EH (cell line): Measurements from ENCODE around the gene DIP2C.

Experiments used
- DNase-seq: peaks from one replicate; pipeline ENCODE4 v3.0.0-alpha.2; 2015; ENCODE audit warnings: low read depth

Gene DIP2C

DNA sequence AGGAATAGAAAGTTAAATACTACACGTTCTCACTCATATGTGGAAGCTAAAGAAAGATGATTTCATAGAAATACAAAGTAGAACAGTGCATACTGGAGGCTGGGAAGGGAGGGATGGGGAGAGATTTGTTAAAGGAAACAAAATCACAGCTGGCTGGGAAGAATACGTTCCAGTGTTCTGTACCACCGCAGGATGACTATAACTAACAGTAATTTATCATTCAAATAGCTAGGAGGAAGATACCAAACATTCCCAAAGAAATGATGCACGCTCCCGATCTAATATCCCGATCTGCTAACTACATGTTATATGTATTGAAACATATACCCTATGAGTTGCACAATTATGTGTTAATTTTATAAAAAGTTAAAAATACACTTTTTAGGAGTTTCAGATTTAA is 391.9 kb downstream of the DIP2C start:
- DNase-seq, result peak; percentile 69

DNA sequence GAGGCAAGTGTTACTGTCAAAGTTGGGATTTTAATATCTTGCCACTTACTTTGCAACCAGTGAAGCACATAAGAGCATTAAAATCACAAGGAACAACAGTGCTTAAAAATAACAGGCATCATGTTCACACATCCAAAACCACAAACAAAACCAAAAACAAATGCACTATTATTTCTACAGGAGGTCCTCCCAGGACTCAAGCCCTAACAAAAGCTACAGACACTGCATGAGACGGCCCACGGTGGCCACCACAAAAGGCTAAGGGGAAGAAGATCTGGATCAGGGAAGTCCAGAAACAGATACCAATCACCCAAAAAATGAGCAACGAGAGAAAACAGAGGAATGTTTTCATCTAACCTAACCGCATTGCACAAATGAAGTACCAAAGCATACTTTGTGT is 395.8 kb downstream of the DIP2C start:
- peak; percentile 12 for DNase-seq

DNA sequence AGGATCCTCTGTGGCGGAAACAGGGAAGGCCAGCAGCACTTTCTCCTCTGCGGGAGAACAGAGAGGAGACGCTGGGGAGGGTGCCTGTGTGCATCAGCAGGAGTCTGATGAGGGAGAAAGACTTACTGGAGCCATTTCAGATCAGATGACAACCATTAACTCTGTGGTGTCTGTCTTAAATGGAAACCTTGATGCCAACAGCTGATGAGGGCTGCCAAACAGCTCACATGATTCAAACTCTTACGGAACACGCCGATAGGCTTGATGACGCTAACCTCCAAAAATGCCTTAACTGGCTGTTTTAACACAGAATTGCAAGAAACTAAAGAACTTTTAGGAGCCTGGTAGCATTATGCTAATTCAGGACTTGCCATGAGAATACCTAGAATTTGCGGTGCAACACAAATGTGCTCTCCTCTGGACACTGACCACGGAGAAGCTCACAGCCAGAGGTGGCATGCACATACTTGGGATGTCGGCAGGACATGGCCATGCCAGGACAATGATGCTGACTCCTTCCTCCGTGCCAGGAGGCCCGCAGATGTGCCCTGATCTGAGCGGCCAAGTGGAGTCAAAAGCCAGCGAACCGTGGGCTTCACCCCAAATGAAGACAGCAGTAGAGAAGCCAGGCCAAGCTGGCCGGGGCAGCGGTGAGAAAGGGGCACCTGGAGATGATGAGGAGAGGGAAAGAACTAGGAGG is 399.3 kb downstream of the DIP2C start:
- no peak for DNase-seq

DNA sequence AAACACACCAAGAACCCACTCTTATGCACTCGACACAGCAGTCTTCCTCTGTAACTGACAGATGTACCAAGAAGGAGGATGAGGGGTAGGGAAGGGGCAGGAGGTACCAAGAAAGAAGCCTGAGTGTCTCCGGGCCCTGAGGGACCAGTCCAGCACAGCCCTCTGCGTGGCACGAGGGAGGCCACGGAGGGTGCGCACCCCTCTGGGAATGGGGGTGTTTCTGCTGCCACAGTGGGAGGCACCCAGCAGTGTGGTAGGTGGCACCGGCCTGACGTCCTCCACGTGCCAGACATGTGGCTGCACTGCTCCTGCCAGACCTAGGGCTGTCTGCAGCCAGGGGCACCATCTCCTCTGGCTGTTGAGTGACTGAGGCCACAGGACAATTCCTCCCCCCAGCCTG is 399.9 kb downstream of the DIP2C start:
- no peak for DNase-seq

DNA sequence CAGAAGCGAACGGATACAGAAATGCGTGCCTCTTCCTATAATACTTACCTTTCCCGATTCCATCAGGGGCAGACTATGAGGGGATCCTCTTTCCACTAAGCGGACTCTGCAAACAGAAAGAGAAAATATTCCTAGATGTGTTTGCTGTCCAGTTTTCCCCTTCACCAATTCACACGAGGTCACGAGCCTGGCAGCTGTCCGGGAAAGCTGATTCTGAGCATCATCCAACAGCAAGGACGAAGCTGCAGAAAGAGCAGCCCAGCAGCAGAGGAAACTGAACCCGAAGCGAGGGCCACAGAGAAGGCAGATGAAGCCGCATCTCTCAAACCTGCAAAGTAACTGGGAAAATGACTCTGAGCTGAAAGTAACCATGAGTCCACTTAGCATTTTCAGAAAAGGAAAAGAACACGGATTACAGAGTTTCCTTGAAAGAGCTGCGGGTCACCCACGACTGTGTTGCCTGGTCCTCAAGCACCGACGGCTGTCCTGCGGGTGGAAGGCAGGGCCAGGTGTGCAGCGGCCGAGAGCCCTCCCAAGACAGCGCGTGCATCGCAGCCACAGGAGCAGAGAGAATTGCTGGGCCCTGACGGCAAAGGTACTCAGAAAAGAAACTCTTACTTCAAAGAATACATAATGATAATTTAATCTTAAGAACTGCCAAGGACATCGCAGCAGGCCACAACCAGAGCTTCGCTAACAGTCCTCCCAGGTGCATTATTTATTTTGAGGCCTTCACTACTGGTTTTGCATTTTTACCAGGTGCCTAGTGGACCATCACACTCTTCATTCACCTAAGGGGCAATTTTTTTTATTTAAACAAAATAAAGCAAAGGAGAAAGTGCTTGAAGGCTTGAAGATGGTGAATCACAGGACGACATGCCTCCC is 400.9 kb downstream of the DIP2C start:
- no peak for DNase-seq

DNA sequence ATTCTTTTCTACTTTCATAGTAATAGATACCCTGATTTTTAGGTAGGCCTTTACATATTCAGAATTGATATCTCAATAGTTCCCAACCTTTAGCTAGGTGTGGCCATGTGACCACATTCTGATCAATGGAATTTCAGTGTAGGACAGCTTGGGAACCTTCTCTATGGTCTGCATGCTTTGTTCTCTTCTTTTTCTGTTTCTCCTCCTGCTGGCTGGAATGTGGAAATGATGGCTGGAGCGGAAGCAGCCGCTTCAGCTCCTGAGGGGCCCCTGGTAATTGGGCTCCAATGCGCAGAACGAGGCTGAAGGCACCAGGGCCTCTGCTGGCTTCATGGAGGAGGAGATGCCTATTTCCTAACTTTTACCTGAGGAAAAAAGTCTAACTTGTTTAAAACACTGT is 401.7 kb downstream of the DIP2C start:
- peak; percentile 35 for DNase-seq

DNA sequence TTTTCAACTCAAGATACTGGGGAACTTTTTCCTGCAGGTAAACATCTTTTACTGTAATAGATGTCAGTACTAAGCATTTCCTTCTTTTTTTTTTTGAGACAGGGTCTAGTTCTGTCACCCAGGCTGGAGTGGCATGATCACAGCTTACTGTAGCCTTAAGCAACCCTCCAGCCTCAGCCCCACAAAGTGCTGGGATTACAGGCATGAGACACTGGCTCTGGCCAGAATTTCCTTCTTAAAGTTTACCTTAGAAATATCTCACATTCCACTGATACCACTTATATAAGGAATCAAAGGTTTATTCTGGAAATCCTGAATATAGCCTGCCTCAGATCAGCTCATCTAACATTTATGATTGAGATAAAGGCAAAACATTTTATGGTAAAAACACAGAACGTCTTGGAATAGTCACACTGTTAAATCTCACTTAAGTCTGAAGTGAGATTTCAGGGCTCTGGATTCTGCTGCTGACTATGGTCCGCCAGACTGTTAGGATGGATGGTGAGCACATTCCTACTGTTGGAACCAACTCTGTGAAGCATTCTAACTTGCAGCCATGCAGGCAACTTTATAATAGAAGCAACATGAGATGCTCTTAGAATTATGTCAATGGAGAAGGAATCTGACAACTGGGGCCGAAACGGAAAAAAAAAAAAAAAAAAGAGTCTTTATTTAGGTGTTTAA is 402.3 kb downstream of the DIP2C start:
- peak; percentile 68 for DNase-seq

DNA sequence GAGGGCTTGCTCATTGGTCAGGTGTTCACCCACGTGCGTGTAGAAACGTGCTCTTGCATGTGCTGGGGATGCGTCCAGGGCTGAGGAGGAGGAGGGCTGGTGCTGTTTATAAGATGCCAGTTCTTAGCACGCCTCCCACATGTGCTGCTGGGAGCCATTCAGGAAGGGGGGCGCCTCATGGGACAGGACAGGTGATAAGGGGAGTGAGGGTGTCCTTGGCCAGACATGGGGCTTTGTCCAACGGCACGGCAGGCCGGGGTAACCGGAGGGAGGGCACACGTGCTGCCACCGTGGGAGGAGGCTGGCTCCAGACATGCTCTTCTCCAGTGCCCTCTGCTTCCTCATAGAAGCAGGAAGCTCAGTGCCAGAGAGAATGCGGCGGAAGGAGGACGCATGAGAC is 404.3 kb downstream of the DIP2C start:
- no peak for DNase-seq

DNA sequence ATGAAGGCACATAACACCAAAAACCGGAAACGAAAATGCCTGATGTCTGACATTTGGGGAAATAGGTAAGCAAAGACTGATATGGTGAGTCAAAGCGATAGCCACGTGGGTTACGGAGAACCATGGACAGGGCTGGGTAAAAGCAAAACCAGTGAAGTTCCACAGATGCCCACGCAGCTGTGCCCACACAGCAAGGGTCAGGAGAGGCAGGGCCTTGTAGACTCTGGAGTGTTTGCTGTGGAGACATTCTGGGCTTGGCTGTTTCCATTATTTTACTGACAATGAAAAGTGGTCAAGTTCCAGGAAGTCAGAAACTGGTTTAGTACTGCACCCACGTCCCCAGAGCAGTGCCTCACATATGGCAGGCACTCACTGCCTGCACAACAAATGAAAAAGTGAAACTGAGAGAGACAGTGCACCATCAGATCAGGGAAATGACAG is 405.5 kb downstream of the DIP2C start:
- DNase-seq, result no peak

DNA sequence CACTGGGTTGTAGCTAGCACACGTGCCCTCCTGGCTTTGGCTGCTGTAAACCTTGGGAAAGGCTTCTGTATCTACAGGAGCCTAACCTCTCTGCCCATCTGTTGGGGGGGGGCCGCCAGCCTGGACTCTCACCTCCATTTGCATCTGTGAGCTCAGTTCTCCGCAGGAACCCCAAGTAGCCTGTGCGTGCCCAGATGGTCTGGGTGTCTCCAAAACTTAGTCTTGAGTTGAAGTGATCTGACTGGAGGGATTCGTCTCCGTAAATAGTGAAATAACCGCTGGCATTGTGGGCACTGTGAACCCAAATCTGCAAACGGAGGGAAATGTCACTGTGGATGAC is 406.4 kb downstream of the DIP2C start:
- DNase-seq, result no peak

DNA sequence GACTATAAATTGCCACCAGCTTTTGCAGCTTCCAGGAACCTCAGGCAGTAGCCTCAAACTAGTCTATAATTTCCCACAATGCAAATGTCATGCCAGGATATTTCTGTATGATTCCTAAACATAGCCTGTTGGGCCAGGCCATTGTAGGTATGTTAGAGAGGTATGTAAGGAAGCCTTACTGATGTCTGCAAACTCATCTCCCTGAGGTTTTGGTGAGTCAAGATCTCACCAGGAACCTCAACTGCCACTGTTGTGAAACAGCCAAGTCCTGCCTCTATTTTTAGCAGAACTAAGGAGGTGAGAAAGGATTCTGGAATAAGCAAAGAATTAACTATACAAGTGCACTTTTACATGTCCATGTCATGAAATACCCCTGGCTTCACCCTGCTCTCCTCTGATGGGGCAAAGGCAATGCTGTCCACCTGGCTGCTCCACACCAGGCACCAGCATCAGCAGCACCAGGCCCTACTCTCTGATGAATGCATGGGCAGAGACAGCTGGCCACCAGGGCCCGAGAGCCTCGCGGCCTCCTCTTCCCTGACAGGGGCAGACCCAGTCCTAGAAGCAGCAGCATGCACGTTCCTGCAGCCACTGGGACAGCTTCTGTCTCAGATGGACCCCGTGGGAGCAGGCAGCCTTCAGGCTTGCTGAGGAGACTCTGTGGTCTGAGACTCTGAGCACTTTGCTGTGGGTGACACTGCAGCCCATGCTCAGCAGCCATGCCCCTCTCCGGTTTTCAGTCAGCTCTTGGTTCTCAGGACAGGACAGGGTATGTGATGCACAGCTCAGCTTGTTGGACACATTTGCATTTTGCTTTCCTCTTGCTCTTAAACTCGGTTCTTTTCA is 407.0 kb downstream of the DIP2C start:
- peak; percentile 69 for DNase-seq

DNA sequence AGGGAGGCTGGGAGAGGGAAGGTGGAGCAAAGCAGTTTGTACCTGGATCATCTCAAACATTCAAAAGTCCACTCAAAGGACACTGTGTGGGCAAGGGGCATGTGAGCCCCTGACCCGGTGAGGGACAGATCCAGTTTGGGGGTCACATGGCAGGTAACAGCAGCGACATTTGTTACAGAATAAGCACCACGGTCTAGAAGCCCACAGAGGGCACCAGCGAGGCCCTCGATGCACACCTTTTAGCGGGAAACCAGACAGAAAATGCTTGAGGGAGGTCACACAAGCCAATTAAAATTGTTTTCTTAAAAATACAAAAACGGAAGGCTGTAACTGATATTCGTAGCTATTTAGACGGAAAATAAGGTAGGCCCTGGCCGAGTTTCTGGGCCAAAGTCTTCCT is 409.8 kb downstream of the DIP2C start:
- no peak for DNase-seq

DNA sequence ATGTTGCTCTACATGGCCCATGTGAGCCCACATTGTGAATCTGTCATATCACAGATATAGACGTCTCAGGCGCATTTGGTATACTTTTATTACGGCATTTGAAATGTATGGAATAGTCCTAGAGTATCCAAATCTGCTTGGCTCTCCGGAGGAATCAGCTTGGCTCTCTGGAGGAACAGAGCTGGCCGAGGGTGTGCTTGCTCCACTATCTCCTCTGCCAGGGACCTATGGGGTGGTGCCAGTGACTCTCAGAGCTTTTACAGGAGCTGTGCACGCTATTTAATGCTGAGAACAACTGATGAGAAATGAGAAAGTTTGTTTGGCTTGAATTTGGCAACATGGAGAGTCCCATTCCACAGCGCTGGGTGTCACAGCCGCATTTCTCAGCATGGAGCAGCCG is 410.2 kb downstream of the DIP2C start:
- no peak for DNase-seq

DNA sequence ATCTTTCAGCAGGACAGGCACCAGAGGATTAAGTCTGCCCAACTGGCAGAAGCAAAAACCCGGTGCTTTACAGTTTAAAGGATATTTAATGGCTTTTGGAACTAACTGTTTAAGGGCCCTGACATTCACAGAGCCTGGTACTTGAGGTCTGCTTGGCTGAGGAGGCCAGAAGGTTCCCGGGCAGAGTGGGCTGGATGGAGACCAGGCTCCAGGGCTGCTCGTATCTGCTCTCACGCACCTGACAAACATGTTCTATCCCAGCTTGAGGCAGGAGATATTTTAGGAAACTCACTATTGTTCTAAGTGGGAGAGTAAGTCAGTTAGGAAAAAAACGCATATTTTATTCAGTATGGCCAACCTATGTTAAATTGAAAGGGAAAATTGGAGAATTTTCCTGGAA is 410.8 kb downstream of the DIP2C start:
- DNase-seq, result no peak

DNA sequence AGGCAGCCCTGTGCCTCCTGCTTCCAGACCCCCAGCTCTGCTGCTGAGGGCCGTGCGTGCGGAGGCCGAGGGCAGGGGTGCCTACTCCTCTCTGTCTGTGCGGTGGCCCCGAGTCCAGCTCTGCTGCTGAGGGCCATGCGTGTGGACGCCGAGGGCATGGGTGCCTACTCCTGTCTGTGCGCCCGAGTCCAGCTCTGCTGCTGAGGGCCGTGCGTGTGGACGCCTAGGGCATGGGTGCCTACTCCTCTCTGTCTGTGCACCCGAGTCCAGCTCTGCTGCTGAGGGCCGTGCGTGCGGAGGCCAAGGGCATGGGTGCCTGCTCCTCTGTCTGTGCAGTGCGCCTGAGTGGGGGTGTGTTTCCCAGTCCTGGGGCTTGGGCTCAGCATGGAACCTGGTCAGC is 411.5 kb downstream of the DIP2C start:
- no peak for DNase-seq

DNA sequence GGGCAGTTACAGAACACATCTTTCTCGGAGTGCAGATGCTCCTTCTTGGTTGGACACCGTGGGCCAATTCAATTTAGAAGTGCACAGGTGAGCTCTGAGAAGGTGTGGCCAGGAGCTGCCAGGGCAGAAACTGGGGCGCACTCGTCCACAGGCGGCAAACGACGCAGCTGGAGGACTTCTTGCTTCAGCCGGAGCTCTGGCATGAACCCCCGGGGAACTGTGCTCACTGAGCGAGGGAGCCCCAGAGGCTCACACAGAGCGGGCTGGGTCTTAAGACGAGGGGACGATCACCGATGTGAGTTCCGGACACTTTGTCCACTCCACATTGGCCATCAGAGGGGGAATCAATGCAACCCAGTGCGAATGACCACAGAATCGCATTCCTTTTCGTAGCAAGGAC is 413.8 kb downstream of the DIP2C start:
- no peak for DNase-seq

DNA sequence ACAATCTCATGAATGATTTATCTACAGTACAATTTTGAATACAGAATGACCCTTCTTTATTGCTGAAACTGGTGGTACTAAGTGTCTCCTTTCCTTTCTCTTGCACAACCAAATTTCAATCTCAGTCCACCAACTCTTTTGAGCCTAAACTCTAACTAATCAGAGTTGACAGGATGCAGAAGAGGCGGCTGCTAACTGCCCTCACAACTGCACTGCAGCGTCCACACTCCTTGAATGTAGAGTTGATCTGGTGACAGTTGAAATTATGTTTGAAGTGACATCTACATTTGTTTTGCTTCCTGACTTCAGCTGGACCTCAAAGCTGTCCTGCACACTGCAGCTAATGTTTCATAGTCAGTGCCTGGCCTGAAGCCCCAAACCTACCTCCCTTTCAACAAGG is 414.6 kb downstream of the DIP2C start:
- DNase-seq, result no peak

DNA sequence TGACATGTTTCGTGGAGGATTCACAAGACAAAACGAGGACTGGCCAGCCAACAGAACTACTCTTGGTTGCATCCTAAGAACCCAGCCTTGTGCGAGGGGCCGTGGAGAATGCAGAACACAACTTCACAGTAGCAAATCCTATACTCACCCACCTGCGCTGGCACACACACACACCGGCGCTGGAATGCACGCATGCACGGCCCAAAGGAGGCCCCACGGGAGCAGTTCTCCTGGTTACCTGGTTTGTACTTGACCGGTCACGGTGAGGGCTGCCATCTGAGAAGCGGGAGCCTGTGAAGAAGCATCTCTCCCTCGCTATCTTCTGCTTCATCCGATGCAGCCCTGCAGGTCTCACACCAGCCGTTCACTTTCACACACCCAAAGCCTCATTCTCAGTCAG is 416.4 kb downstream of the DIP2C start:
- DNase-seq, result no peak

DNA sequence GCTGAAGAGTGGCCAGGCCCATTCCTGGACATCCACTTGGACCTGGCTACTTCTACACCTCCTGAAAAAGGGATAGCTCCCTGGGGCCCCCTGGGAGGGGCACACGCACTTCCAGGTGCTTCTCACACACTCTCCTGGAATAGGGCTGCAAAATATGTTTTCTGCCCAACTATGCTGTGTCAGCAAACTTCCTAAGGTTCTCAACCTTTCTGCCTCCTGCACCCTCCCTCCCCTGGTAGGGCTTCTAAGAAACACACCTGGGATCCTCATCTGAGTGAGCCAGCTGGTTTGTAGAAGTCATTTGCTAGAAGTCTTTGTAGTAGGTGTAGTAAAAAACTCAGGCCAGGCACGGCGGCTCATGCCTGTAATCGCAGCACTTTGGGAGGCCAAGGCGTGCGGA is 417.7 kb downstream of the DIP2C start:
- DNase-seq, result no peak

DNA sequence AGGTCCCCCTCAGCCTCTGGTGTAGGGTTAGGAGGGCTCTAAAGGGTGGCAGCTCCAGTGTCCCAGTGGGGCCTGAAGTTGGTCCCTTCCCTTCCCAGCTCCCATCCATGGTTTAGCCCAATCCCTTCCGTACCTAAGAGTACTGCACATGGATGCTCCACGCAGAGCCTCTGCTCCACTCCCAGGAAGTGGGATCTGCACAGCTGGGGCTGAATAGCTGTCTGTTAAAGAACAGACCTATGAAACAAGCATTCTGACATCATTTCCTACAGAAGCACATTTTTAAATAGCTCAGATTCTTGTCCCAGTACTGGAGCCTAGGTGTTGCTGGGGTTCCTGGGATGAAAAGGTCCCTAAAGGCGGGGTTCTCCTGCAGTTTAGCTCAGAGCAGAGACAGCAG is 418.3 kb downstream of the DIP2C start:
- DNase-seq, result peak; percentile 10

DNA sequence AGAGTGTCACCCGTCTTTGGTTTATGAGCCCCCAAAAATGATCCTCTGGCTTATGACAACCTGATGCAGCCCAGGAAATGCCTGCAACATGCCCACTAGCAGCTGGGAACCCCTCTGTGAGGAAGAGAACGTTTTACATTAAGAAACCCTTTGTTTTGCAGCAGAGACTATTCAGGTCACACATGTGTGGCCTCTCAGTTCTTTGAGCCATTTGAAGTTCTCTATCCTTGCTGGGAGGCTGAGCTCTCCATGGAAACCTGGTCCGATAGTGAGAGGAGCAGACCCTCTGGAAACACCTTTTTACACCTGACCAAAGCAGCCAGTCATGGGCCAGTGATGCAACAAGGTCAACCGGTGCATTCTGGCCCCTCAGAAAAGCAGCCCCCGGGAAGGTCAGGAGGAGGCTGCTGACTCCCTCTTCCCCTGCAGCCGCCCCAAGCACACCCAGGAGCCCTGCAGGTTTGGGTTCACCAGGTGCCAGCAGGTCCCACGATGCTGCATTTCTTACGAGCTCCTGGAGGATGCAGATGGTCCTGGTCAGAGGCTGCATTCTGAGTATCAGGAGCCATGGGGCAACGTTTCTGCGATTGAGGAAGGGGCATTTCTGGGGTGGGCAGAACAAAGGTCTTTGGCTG is 419.9 kb downstream of the DIP2C start:
- DNase-seq, result no peak

DNA sequence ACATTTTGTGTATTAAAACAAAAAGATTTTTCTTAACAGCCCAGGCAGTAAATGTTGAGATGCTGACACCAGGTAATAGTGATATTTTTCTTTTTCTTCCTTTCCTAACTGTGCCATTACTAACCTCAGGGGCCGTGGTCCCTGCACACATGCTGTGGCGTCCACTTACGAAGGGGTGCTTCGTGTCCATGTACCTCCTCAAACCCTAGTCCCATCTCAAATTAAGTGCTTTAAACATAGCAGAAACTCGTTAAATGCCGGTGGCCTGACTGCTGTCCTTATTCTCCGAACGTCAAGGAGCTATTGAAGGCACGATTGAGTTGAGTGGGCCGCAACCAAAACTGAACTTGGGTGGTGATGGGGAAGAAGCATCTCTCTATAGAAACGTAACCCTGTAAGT is 421.8 kb downstream of the DIP2C start:
- DNase-seq, result no peak
